SKM-1 treated with dmso at 0.1 percent for 144 hours (cell line): ENCODE data around the gene HOXA4.

Experiments
- DNase-seq: peaks from one replicate; lab custom pipeline; 2025; ENCODE audit not compliant: unreplicated experiment; lab: John Stamatoyannopoulos, UW

The HOXA4 gene

GRCh38 chr7:27133409-27134231 is 3.1 kb upstream of the HOXA4 start:
- no peak for DNase-seq

- no peak for DNase-seq
Measured at GRCh38 chr7:27132978-27133377, 2.4 kb upstream of the HOXA4 start.

- no peak for DNase-seq
Measured at GRCh38 chr7:27132214-27132613, 1.7 kb upstream of the HOXA4 start.

- no peak for DNase-seq
Measured at GRCh38 chr7:27131390-27131819, 848 bp upstream of the HOXA4 start.

- peak; percentile 14 for DNase-seq
Measured at GRCh38 chr7:27129729-27130539, 623 bp downstream of the HOXA4 start.

- no peak for DNase-seq
Measured at GRCh38 chr7:27128776-27129728, 1.5 kb downstream of the HOXA4 start.

- no peak for DNase-seq
Measured at GRCh38 chr7:27128034-27128433, 2.5 kb downstream of the HOXA4 start.

GRCh38 chr7:27126596-27127327 is 3.8 kb downstream of the HOXA4 start:
- DNase-seq = no peak

- no peak for DNase-seq
Measured at GRCh38 chr7:27125986-27126394, 4.6 kb downstream of the HOXA4 start.

- DNase-seq = no peak
Measured at GRCh38 chr7:27124902-27125689, 5.5 kb downstream of the HOXA4 start.

- no peak for DNase-seq
Measured at GRCh38 chr7:27124096-27124901, 6.3 kb downstream of the HOXA4 start.

- DNase-seq = no peak
Measured at GRCh38 chr7:27123477-27124053, 7.0 kb downstream of the HOXA4 start.

- DNase-seq = peak; percentile 6
Measured at GRCh38 chr7:27123007-27123476, 7.5 kb downstream of the HOXA4 start.

- no peak for DNase-seq
Measured at GRCh38 chr7:27122077-27122910, 8.3 kb downstream of the HOXA4 start.

- no peak for DNase-seq
Measured at GRCh38 chr7:27121684-27122076, 8.9 kb downstream of the HOXA4 start.

GRCh38 chr7:27119412-27119911 is 11.1 kb downstream of the HOXA4 start:
- no peak for DNase-seq

- DNase-seq = no peak
Measured at GRCh38 chr7:27118580-27118979, 12.0 kb downstream of the HOXA4 start.
